Measurements from ENCODE around the gene AFF3.

Gene AFF3

DNA sequence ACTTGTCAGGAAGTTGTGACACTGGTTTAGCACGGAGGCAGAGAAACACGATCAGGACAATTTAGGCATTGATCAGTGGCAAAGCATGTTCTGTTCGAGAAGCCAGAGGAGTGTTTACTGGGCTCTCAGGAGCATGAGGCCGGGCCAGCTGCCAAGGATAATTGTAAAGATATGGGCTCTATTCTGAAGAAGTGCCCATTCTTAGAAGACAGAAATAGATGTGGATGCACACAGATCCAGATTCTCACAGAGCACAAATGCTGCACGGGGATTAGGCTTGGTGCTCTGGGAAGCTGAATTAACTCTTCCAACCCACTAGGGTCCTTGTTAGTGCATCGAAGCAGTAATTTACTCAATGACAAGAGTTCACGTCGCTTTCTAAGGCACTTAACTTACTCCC is 16.2 kb downstream of the AFF3 start:
- Histone ChIP-seq H3K27ac (no peak overlapping the region), H3K36me3 (no peaks in the 10 kb centered on the region), H3K4me1 (ENCODE audit: control insufficient read depth in 1 of 2, insufficient read depth in 1 of 2, low read depth in 1 of 2, low read length in 1 of 2) (no peaks in the 10 kb centered on the region), H3K4me3 (ENCODE audit: low read depth in 1 of 2, low read length in 1 of 2) (no peak overlapping the region), H3K9me3 (no peaks in the 10 kb centered on the region), H3K27me3 (no peaks in the 10 kb centered on the region)
- TF ChIP-seq CTCF (IDR thresholded peaks at IDR 0.05) = no peak

DNA sequence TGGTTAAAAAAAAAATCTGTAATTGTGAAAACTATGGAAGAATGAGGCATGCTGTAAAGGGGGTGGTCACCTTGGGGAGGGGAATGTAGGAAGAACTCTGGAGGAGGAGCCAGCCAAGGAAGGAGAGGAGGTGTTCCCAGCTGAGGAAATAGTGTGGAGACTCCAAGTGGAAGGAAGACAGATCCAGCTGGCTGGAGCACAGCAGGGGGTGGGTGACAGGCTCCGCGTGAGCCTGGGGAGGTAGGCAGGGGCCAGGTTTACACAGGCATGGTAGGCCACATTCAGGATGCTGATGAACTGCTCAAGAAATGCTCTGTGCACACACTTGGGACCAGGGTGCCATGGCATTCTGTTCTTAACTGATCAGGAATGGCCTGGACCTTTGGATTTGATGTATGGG is 16.8 kb downstream of the AFF3 start:
- TF ChIP-seq CTCF (IDR thresholded peaks at IDR 0.05) = no peak
- Histone ChIP-seq H3K4me1 (ENCODE audit: control insufficient read depth in 1 of 2, insufficient read depth in 1 of 2, low read depth in 1 of 2, low read length in 1 of 2) (no peaks in the 10 kb centered on the region), H3K27me3 (no peaks in the 10 kb centered on the region), H3K36me3 (no peaks in the 10 kb centered on the region), H3K9me3 (no peaks in the 10 kb centered on the region), H3K4me3 (ENCODE audit: low read depth in 1 of 2, low read length in 1 of 2) (no peak overlapping the region), H3K27ac (no peak overlapping the region)

DNA sequence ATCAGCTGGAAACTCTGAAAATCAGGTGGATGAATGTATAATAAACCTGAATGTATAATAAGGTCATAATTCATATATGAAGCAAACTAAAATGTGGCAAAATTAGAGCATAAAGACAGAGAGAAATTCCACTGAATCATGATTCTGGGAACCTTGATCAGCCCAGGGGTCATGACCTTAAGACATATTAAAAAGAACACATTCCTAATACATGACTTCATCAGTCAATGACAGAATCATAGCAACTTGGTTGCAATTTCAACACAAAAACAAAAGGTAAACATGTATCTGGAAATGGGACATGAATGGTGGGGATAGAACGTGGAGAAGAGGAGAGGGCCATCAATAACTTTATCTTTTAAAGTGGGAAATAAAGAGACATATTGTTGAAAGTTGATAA is 17.6 kb downstream of the AFF3 start:
- TF ChIP-seq CTCF (IDR thresholded peaks at IDR 0.05) = no peak
- no peak overlapping the region for H3K4me3 ChIP-seq (ENCODE audit: low read depth in 1 of 2, low read length in 1 of 2)
- H3K4me1 ChIP-seq (ENCODE audit: control insufficient read depth in 1 of 2, insufficient read depth in 1 of 2, low read depth in 1 of 2, low read length in 1 of 2) = no peaks in the 10 kb centered on the region
- H3K9me3 ChIP-seq = no peaks in the 10 kb centered on the region
- no peaks in the 10 kb centered on the region for H3K36me3 ChIP-seq
- no peaks in the 10 kb centered on the region for H3K27me3 ChIP-seq
- H3K27ac ChIP-seq = no peak overlapping the region

- Histone ChIP-seq H3K36me3 (no peaks in the 10 kb centered on the region), H3K4me1 (ENCODE audit: control insufficient read depth in 1 of 2, insufficient read depth in 1 of 2, low read depth in 1 of 2, low read length in 1 of 2) (no peaks in the 10 kb centered on the region), H3K27ac (no peak overlapping the region), H3K9me3 (no peaks in the 10 kb centered on the region), H3K27me3 (no peaks in the 10 kb centered on the region), H3K4me3 (ENCODE audit: low read depth in 1 of 2, low read length in 1 of 2) (no peak overlapping the region)
- TF ChIP-seq CTCF (IDR thresholded peaks at IDR 0.05) = no peak
These were observed 21.2 kb downstream of the AFF3 start for GRCh38 chr2:100121124-100121718.

GRCh38 chr2:100119235-100119634 is 23.2 kb downstream of the AFF3 start:
- Histone ChIP-seq H3K27me3 (no peaks in the 10 kb centered on the region), H3K27ac (no peak overlapping the region), H3K9me3 (no peaks in the 10 kb centered on the region), H3K4me3 (ENCODE audit: low read depth in 1 of 2, low read length in 1 of 2) (no peak overlapping the region), H3K4me1 (ENCODE audit: control insufficient read depth in 1 of 2, insufficient read depth in 1 of 2, low read depth in 1 of 2, low read length in 1 of 2) (no peaks in the 10 kb centered on the region), H3K36me3 (no peaks in the 10 kb centered on the region)
- no peak for TF ChIP-seq CTCF (IDR thresholded peaks at IDR 0.05)

DNA sequence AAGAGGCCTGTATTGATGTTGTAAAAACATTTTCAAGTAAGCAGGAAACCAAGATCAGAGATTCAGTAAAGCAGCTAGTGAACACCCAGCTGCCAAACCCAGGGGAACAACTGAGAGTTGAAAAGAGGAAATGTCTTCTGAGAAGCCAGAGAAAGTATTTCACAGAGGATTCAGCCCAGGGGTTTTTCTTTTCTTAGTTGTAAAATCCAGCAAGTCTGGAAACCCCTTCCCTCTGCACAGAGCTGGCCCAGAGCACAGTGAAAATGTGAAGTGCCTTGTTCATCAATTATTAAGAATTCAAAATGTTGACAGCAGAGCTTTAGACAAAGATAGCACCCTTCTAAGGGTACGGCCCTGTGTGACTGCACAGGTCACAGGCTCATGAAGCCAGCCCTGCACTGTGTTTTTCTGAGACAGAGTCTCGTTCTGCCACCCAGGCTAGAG is 28.4 kb downstream of the AFF3 start:
- H3K27ac ChIP-seq = no peak overlapping the region

More for the DNA sequence above, 28.4 kb downstream of the AFF3 start:
- Histone ChIP-seq H3K4me1 (ENCODE audit: control insufficient read depth in 1 of 2, insufficient read depth in 1 of 2, low read depth in 1 of 2, low read length in 1 of 2) (no peaks in the 10 kb centered on the region), H3K4me3 (ENCODE audit: low read depth in 1 of 2, low read length in 1 of 2) (no peak overlapping the region), H3K9me3 (no peaks in the 10 kb centered on the region), H3K36me3 (no peaks in the 10 kb centered on the region), H3K27me3 (no peaks in the 10 kb centered on the region)
- TF ChIP-seq CTCF (IDR thresholded peaks at IDR 0.05) = no peak
